GM18873 (cell line): ENCODE results near the gene GPA33.

Source experiments
- ATAC-seq: cut with Tn5 transposase; IDR thresholded peaks from one replicate; pipeline ENCODE4 v1.9.1; 2021; ENCODE audit warnings: mild to moderate bottlenecking, moderate library complexity, moderate number of reproducible peaks; ENCODE audit not compliant: unreplicated experiment, low FRiP score

The GPA33 gene

DNA sequence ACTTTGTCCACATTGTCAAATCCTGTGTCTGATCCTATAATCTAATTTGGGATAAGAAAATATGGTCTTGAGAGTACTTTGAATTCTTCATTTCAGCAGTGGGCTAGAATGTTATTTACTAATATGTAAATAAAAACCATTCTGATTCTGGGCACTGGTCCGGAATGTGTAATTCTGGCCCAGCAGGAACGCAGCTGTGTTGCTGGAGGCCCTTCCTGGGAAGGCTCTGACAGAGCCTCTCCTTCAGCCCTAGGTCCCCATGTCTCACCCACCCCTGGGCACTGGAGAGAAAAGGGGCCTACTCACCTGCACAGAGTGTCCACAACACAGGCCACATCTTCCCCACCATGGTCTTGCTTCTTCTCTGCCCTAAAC, 251 bp downstream of the GPA33 start:
- ATAC-seq = no peak

DNA sequence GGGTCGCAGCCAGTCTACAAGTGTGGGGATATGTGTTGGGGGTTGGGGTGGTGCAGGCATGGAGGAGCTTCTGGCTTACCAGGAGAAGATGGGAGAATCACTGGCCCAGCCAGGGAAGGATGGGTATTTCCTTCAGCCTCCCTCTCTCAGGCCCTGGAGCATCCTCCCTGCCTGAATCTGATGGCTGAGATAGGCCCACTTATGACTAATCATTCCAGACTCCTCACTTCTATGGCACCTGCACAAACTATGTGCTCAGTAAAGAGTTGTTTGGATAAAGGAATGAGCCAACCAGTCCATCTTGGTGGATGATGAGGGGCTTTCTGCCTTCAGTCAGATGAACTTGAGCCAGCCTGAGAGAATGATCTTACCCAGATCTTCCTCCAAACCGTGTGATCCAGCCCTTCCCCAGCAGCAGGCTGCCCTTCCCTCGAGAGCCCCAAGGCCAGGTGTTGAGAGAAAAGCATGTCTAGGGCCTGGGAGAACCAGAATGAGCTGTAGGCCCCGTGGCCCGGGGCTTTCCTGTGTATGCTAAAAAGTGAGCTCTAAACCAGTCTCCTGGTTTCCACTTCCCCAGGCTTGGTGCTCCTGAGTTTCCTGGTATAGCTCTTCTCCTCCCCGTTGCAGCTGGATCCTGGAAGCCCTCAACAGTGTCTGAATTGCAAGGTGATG, 1.3 kb downstream of the GPA33 start:
- no peak for ATAC-seq

DNA sequence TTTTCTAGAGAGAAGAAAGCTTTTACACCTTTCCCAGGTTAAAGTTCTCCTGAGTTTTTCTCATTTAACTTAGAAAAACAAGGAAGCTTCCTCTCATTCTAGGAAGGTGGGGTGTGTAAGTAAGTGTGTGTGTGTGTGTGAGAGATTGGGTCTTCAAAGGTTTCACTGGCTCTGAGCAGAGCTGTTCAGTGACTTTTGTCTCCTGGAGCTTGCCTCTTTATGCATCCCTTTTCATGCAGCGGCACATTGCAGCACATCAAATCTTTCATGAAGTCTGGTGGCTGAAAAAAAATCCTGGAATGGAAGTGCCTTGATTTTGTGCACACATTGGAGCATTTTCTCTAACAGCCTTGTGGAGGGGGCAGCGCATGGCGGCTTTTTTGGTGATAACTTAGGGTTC, 3.4 kb downstream of the GPA33 start:
- no peak for ATAC-seq

DNA sequence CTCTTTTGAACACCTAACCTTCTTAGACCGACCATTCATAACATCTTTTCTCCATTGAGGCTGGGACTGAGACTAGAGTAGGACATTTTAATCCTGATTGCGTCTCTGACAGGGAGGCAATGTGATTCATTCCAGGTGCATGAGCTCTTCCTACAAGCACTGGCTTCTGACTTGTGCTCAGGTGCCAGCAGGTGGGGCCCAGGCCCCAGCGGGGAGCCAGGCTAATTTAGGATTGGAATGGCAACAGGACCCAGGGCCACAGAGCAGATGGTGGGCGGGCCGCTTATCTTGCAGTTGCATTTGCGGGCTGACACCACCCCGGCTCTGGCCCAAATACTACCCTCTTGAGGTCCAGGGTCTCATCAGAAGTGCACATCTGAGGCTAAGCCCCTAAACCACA, 4.1 kb downstream of the GPA33 start:
- no peak for ATAC-seq

DNA sequence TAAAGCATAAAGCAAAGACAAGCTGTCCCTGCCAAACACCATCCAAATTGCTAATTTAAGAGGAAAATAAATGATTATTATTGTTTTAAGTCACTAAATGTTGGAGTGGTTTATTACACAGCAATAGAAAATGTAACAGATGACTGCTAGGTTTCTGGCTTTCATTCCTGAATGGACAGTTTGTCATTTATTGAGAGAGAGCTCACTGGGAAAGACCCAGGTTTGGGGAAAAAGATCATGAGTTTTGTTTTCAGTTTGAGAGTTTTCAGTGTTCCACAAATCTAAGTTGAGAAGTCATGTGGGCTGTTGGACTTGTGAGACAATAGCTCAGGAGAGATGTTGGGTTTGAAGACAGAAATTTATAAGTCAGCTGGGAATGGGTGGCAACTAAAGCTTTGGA, 5.4 kb downstream of the GPA33 start:
- no peak for ATAC-seq

DNA sequence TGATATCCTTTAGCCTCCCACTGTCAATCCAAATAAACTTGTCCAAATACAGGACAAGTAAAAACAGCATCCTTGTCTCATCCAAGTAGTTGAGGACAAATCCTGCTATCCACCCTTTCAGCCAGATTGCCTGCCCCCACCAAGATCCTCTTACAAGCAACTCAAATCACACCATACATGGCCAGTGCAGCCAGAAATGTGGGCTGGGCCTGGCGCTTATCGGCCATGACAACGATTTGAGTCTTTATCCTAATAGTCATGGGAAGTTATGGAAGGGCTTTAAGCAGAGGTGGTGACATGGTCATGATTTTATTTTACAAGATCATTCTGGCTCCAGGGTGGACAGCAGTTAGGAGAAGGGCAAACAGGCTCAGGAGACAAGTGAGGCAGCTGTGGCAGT, 6.3 kb downstream of the GPA33 start:
- no peak for ATAC-seq

DNA sequence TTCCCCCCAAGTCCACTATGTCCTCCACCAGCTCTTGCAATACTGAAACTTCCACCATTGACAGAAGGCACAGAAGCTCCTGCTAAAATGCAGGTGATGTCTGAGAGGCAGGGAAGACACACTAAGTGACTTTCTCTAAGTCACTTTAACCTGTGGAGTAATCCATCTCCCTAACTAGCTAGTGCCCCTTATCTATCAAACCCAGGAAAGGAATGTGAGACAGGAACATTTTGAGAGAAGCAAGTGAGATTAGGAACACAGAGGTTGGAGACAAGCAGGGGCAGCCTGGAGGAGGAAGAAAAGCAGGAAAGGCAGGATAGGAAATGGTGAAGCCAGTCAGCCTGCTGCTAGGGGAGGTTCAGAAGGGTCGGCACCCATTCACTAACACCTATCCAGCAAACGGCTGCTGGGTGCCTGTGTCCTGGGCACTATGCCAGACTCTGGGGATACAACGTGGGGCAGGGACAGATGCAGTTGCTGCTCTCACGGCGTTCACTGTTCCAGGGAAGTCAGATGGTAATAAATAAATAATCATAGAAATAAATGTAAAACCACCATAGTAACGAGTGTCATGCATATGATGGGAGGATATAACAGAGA, 7.0 kb downstream of the GPA33 start:
- no peak for ATAC-seq

DNA sequence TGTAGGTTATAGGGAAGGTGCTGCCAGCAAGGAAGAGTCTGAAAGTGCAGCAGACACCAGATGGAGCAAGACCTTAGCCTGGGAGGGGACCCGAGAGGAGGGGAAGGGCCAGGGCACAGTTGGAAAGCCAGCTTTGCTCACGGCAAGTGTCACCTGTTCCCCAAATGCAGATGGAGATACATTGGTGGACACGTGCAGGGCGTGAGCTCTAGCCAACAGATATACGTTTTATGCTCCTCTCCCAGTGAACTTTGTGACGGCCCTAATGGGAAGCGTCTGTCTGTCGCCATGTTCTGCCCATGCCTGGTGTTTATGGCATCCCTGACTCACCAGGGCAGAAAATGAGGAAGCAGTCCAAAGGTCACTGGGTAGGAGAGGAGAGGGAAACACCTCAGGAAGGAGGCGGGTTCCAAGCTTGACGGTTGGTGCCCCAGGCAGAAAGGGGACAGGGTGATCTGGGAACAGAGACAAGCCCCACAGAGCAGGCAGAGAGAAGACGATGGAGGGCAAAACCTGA, 7.6 kb downstream of the GPA33 start:
- ATAC-seq = no peak

DNA sequence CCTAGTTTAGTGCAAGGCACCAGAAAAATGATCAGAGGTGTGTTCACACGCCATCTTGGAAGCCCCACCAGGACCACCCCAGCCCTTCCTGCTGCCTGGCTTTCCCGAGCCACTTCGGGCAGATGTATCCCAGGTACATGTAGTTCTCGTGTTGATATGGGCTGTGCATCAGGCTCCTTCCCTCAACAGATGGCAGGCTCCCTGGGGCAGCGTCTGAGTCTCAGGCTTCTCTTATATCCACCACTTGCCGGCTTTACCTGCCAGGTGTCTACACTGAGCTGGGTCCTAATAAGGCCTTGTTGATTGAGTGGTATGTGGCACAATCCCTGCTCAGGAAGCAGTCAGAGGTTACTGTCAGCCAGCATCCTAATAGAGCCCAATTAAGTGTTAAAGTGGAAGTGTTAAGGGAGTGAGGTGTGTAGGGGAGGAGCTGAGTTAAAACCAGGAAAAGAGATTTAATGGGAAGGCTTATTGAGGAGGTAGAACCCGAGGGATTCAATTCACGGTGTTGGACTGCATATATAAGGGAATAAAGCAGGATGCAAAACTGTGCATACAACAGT, 8.5 kb downstream of the GPA33 start:
- ATAC-seq = no peak

DNA sequence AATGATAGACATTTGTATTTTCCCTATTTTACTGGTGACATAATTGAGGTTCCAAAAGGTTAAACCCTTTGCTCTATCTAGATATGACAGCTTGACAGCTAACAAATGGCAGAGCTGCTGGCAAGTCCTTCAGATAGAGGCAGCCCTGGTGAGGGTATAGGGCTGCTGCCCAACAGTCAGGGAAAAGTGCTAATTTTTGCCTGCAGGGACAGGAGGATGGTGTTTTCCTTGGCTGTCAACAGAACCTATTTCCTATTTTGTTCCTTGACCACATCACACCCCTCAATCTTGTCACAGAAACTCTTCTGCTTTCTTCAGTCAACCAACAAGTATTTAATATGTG, 12.3 kb downstream of the GPA33 start:
- no peak for ATAC-seq

DNA sequence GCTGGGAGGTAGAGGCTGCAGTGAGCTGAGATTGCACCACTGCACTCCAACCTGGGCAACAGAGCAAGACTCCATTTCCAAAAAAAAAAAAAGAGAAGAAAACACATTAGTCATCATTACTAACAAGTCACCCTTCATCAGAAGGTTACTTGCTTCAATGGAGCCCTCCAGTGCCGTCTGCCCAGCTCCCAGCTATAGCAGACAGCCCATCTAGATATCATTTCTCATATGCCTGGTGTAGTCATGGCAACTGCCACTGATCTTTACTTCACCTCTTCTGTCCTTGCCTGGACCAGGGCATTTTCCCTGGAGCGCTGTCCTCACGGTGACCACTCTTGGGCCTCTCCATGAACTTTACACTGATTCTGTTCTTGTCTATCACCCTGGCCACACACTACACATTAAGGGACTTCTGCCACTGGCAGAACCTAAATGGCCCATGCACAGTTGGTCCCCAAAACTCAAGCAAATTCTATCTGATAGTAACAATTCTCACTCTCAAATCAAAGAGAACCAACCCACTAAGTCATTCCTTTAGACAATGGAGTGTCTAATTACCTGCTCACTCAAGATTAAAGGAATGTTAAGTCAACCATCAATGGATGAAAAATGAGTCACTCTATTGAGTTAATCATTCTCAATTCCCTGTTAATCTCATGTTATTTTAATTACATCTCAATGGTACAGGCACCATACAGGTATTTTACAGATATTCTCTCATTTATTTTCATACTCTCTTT, 12.9 kb downstream of the GPA33 start:
- ATAC-seq = no peak

DNA sequence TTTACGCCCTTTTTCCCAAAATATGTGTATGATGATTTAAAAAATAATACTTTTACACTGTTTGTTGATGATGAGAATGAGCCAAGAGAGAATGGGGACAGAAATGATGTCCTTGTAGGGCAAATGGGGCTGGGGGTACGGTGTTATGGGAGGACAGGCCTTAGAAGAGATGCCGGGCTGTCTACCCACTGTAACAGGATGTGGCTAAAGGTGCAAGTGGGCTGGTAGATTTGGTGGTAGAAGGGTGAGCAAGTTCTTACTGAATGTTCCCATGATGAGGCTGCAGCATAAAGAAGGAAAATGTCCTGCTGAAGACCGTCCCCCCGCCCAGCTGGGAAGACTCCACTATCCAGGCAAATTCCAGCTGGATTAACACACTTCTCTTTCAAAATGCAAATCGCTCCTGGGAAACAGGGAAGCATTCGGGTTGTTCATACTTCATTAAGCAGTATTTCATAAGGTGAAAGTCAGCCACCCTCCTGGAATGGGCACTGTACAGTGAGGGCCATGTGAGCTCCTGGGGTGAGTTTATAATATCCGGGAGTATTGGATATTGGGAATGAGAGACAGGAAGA, 14.0 kb downstream of the GPA33 start:
- ATAC-seq = no peak

DNA sequence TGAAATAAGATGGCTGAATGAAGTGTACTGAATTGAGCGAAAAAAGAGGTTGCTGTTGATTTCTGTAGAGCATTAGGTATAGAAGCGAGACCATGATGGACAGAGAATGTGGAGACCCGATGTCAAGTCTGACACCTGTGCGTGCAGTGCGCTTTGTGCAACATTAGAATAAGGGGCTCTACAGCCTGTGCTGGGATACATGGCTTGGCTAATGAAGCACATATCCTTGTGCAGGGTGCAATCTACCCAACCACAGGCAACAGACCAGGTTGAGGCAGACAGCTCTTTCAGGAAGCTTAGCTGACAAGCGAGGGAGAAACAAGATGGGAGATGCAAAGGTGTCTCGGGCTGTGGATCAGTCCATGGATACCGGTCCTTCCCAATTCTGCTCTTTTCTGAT, 18.9 kb downstream of the GPA33 start:
- ATAC-seq = no peak

DNA sequence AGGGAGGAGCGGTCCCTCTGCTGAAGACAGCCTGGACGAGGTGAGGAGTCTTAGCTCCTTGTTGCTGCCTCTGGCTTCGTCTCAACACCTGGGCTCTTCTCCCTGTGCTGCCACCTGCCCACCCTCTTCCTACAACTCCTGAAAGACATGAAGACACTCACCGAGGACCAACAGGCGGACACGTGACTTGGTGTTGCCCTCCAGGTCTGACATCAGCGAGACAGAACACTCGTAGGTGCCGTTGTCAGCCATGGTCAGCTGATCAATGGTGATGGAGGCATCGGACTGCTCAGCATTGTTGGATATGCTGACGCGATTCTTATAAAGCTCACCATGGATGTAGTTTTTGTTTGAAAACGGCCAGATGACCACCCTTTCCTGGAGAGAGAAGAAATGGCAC, 21.4 kb downstream of the GPA33 start:
- ATAC-seq = no peak

DNA sequence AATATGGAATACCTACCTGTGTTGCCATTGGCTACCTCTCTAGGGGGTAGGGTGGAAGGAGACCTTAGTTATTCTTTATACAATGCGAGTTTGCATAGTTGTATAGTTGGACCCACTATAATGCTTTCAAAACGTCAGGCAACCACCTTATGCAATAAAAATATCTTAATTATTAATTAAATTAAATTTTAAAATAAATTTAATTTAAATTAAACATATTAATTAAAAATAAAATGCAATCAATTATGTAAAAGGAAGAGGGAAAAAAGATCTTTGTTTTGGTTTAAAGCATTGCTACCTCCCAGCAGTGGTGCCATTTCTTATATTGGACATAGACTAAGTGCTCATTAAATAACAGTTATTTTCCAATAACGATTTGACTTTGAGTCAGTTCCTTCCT, 22.3 kb downstream of the GPA33 start:
- no peak for ATAC-seq

DNA sequence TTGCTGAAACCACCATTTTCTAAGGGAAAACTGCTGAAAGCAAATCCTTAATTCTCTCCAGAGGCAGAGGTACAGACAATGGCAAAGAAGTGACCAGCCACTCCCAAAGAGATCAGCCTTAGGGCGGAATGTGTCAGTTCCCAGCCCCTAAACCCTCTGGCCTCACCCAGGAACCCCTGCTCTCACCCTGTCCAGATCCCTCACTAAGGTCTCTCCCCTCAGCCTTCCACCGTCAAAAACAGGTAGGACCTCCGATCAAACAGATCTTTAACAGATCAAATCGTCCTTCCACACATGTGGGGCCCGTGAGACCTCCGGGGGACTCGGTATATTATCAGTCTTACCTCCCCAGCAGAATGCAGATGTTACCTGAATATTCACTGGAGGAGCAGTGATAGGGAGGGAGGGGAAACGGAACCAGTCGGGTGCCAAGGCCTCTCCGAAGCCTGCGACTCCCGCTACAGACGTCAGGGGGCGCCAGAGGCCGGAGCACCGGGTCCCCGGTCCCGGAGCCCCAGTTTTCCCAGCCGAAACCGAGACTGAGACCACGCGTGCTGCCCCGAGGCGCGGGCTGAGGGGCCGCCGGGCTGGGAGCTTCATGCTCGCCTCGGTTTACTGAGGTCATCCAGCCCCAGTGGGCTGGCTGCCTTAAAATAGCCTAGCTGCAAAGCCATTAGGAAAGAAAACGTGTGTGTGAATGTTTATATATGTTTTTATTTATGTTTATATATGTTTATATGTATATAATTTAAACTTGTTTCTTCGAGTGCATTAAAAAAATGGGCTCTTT, 23.6 kb downstream of the GPA33 start:
- ATAC-seq = no peak

DNA sequence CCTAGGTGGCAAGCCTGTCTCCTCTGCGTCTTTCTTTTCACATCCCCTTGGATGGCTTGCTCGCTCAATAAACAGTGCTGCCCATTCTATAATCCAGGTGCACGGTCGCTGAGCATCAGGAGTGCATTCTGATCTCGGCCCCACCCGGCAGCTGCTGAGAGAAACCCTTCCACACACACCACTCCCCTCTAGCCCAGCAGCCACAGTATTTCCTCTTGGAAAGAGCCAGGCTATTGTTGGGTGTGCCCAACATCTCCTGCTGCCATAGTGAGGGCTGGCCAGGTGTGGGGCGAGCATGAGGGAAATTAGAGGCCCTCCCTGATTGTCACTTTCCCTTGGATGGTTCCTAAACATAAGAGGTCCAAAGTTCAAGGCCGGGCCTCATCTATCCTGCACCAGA, 24.7 kb downstream of the GPA33 start:
- no peak for ATAC-seq

DNA sequence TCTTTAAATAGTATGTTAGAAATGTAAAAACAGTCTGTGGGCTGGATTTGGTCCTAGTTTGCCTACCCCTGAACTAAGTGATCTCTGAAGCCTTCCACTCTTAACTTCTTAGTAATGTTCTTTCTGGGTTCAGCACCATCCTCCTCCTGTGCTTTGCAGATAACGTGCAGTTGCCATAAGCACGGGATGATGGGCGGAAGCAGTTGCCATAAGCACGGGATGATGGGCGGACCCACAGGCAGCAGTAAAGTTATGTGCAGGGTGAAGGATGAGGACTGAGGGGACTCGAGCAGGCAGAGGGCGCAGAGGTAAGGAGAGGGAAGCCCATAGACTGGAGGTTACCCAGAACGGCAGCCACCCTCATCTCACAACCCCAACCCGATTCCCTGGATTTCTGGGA, 25.6 kb downstream of the GPA33 start:
- no peak for ATAC-seq

DNA sequence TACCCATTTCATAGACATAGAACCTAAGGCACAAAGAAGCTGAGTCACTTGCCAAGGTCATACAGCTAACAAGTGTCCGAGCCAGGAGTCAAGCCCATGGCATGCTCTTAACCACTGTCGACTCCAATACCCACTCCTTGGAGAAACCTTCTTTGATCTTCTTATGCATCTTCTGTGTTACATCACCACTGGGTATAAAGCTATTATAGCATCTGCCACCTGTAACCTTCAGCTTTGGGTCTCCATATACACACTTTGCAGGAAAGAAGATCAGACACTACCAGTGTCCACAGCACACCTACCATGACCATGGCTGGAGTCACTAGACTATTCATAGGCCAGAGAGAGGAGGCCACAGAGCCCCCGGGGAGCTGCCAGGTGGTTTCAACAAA, 29.1 kb downstream of the GPA33 start:
- no peak for ATAC-seq
